SK-N-MC (cell line): ENCODE measurements around the gene WRAP73.

Experiments used
- EZH2 ChIP-seq: fragments of 200-600 bp; sonication (generic); IDR thresholded peaks from one replicate; pipeline ENCODE4 v1.6.1; 2017; ENCODE audit warnings: antibody characterized with exemption
- POLR2AphosphoS5 ChIP-seq: IDR thresholded peaks from 2 replicates; pipeline ENCODE4 v1.6.1; 2012; ENCODE audit warnings: mild to moderate bottlenecking, low read depth, low read length, borderline replicate concordance

GRCh38 chr1:3663999-3664699 lies 14.2 kb upstream of the WRAP73 start:
- TF ChIP-seq EZH2 = no peak
- no peak for TF ChIP-seq POLR2AphosphoS5
